ENCODE results near the gene MAMLD1. TPM values are rescaled to one million over a fixed set of nuclear protein-coding genes. Genes with fewer than 3 reads are reported as not detected.

The MAMLD1 gene
- total RNA-seq, 4 donors from 2014 or later = 0.23 to 2.1 (median 0.96) TPM

GRCh38 chrX:150414228-150414627 lies 51.1 kb downstream of the MAMLD1 start:
- intact Hi-C loops (cut with DNase I) = no loop called here
- no peaks in the 10 kb centered on the region for H3K36me3 ChIP-seq
- DNase-seq = no peak
- TF ChIP-seq POLR2A (IDR thresholded peaks at IDR 0.05) = no peak
- TF ChIP-seq CTCF (IDR thresholded peaks at IDR 0.05) = no peak
- WGBS, 2 donors = 60 to 75% methylated on average over 2 of the region's 2 CpGs
- H3K4me3 ChIP-seq = no peak overlapping the region
- H3K9me3 ChIP-seq = no peaks in the 10 kb centered on the region
- H3K27me3 ChIP-seq = no peaks in the 10 kb centered on the region
- H3K27ac ChIP-seq = no peak overlapping the region
- H3K4me1 ChIP-seq = no peaks in the 10 kb centered on the region

GRCh38 chrX:150416469-150416868 lies 53.4 kb downstream of the MAMLD1 start:
- Histone ChIP-seq H3K27ac (no peak overlapping the region), H3K9me3 (no peaks in the 10 kb centered on the region), H3K27me3 (no peaks in the 10 kb centered on the region), H3K4me3 (no peak overlapping the region), H3K36me3 (no peaks in the 10 kb centered on the region), H3K4me1 (no peaks in the 10 kb centered on the region)
- no peak for TF ChIP-seq CTCF (IDR thresholded peaks at IDR 0.05)
- no peak for TF ChIP-seq POLR2A (IDR thresholded peaks at IDR 0.05)
- WGBS, 2 donors = 76 to 98% methylated on average over 5 to 6 of the region's 6 CpGs
- DNase-seq = no peak
- intact Hi-C loops (cut with DNase I) = no loop called here

GRCh38 chrX:150421816-150422215 lies 58.7 kb downstream of the MAMLD1 start:
- Histone ChIP-seq H3K27me3 (no peaks in the 10 kb centered on the region), H3K4me1 (no peaks in the 10 kb centered on the region), H3K4me3 (no peak overlapping the region), H3K9me3 (no peaks in the 10 kb centered on the region), H3K36me3 (no peaks in the 10 kb centered on the region), H3K27ac (no peak overlapping the region)
- intact Hi-C loops (cut with DNase I) = no loop called here
- no peak for TF ChIP-seq CTCF (IDR thresholded peaks at IDR 0.05)
- TF ChIP-seq POLR2A (IDR thresholded peaks at IDR 0.05) = no peak
- 55% methylated on average over 5 of the region's 8 CpGs; no CpG with 5 or more reads in 1 of the 2 donors for WGBS, 2 donors
- DNase-seq = no peak

GRCh38 chrX:150429594-150429993 lies 66.5 kb downstream of the MAMLD1 start:
- H3K4me1 ChIP-seq = no peaks in the 10 kb centered on the region
- intact Hi-C loops (cut with DNase I) = no loop called here
- DNase-seq = no peak
- TF ChIP-seq CTCF (IDR thresholded peaks at IDR 0.05) = no peak
- no peak overlapping the region for H3K4me3 ChIP-seq
- WGBS, 2 donors = 36 to 40% methylated on average over 1 of the region's 1 CpG
- no peak overlapping the region for H3K27ac ChIP-seq
- H3K36me3 ChIP-seq = no peaks in the 10 kb centered on the region
- no peaks in the 10 kb centered on the region for H3K9me3 ChIP-seq
- no peaks in the 10 kb centered on the region for H3K27me3 ChIP-seq

GRCh38 chrX:150436195-150436594 lies 73.1 kb downstream of the MAMLD1 start:
- H3K36me3 ChIP-seq = no peaks in the 10 kb centered on the region
- H3K27ac ChIP-seq = no peak overlapping the region
- intact Hi-C loops (cut with DNase I) = no loop called here
- no peak for DNase-seq
- H3K4me3 ChIP-seq = no peak overlapping the region
- TF ChIP-seq CTCF (IDR thresholded peaks at IDR 0.05) = no peak
- TF ChIP-seq POLR2A (IDR thresholded peaks at IDR 0.05) = no peak
- no peaks in the 10 kb centered on the region for H3K27me3 ChIP-seq
- no peaks in the 10 kb centered on the region for H3K4me1 ChIP-seq
- H3K9me3 ChIP-seq = no peaks in the 10 kb centered on the region

Data from esophagus squamous epithelium (tissue), 5 donors.